Upper lobe of right lung (tissue), 1 donor: ENCODE results near the gene VARS1. TPM values are rescaled to one million over a fixed set of nuclear protein-coding genes. Genes with fewer than 3 reads are reported as not detected.
A peak's percentile ranks its signal among the peaks of the same experiment; 100 is the strongest.

Experiments
- ATAC-seq: fragments of 200-7000 bp; cut with Tn5 transposase; one replicate; pipeline ENCODE4 v1.9.1; 2020; ENCODE audit warnings: mild to moderate bottlenecking, moderate library complexity
- DNase-seq: peaks from one replicate; pipeline ENCODE4 v3.0.0-alpha.2; 2020
- H3K27ac ChIP-seq: fragments of 200-600 bp; one replicate; pipeline ENCODE4 v1.8.0; 2022
- H3K27me3 ChIP-seq: fragments of 200-600 bp; one replicate; pipeline ENCODE4 v1.8.0; 2022; ENCODE audit warnings: mild to moderate bottlenecking
- H3K36me3 ChIP-seq: fragments of 200-600 bp; one replicate; pipeline ENCODE4 v1.8.0; 2022
- H3K4me1 ChIP-seq: fragments of 200-600 bp; one replicate; pipeline ENCODE4 v1.8.0; 2022
- H3K4me3 ChIP-seq: fragments of 200-600 bp; one replicate; pipeline ENCODE4 v1.8.0; 2022; ENCODE audit warnings: mild to moderate bottlenecking
- H3K9me3 ChIP-seq: fragments of 200-600 bp; one replicate; pipeline ENCODE4 v1.8.0; 2022
- intact Hi-C: fragments of 100-400 bp; cut with DNase I; formaldehyde crosslinking; loops from one replicate; pipeline ENCODE4 v1.11.0; 2022
- total RNA-seq: library from RNA; stranded (reverse); fragmentation: NEBNext Ultra II Directional; extraction: Animal tissue kit (Norgen Biotek cat#: 25700); gene quantifications from one replicate; pipeline ENCODE4 v1.2.1, GENCODE V29; 2021
- TF ChIP-seq, protein P1 (sequence below): fragments of 200-600 bp; IDR thresholded peaks from one replicate; pipeline ENCODE4 v1.8.0; 2022; ENCODE audit warnings: antibody characterized with exemption
- donor health status: DM: no; HTN: yes; CAD: no; lungs with severe emphysema.

The VARS1 gene
- total RNA-seq, 1 donor from 2014 or later = 53.0 TPM

DNA sequence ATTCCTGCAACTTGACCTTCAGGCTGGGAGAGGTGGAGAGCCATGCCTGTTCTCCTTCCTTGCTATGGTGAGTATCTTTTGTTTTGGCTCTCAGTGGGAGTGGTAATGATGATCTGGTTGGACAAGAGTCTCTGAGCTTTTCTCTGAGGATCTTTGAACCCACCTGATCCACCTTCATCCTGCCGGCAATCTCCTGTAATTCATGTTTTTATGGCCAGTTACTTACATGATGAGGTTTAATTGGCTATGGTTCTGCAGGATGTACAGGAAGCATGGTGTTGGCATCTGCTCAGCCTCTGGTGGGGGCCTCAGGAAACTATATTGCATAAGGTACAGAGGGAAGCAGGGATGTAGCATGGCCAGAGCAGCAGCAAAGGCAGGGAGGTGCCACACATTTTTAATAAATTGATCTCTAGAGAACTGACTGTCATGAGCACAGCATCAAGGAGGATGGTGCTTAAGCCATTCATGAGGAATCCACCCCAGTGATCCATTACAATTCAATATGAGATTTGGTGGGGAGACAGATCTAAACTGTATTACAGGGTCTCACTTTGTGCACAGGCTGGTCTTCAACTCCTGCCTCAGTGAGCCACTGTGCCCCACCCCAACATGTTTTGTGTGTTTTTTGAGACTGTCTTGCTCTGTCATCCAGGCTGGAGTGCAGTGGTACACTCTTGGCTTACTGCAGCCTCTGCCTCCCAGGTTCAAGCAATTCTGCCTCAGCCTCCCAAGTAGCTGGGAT lies 42.0 kb upstream of the VARS1 start:
- Histone ChIP-seq H3K4me1 (peaks cover 33% of the 10 kb centered on the region), H3K27me3 (no peaks in the 10 kb centered on the region), H3K9me3 (no peaks in the 10 kb centered on the region), H3K4me3 (peak overlapping the region; percentile 86), H3K36me3 (peaks cover 43% of the 10 kb centered on the region), H3K27ac (peak overlapping the region; percentile 93)
- no peak for DNase-seq
- TF ChIP-seq, protein P1, sequence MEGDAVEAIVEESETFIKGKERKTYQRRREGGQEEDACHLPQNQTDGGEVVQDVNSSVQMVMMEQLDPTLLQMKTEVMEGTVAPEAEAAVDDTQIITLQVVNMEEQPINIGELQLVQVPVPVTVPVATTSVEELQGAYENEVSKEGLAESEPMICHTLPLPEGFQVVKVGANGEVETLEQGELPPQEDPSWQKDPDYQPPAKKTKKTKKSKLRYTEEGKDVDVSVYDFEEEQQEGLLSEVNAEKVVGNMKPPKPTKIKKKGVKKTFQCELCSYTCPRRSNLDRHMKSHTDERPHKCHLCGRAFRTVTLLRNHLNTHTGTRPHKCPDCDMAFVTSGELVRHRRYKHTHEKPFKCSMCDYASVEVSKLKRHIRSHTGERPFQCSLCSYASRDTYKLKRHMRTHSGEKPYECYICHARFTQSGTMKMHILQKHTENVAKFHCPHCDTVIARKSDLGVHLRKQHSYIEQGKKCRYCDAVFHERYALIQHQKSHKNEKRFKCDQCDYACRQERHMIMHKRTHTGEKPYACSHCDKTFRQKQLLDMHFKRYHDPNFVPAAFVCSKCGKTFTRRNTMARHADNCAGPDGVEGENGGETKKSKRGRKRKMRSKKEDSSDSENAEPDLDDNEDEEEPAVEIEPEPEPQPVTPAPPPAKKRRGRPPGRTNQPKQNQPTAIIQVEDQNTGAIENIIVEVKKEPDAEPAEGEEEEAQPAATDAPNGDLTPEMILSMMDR = no peak
- no peak for ATAC-seq
- intact Hi-C loops = loop anchor here (10.0 kb wide), 1 partner anchor 143 kb away; no protein-coding TSS in a partner anchor

DNA sequence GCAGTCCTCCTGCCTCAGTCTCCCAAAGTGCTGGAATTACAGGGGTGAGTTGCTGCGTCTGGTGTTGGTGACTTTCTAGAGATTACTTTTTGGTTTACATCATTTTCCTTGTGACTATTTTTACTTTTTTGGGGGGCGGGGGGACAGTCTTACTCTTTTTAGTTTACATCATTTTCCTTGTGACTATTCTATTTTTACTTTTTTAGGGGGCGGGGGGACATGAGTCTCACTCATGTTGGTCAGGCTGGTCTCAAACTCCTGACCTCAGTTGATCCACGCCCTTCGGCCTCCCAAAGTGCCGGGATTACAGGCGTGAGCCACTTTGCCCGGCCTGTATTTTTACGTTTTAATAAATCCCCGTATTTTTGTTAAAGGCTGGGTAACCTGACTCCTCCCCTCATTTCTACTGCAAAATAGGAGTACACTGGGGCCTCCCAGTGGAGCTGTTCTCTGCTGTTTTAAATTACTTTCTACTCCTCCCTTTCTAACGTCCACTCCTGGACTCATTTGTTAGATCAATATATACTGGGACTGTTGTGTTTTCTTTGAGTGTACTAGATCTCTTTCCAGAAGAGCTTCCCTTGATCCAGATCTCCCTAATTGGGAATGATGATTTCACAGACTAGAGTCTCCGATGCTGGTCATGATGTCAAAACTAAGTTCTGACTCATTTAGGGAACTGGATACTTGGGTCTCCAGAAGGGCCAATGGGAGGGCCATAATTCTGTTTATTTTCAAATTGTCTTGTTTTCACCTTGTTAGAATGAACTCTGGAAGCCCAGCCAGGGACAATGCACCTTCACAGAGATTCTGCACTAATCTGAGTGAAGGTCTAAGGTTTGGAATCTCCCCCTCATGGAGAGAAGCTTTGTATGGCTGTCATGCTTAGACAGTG lies 41.2 kb upstream of the VARS1 start:
- intact Hi-C loops = loop anchor here (10.0 kb wide), 1 partner anchor 142 kb away; no protein-coding TSS in a partner anchor

DNA sequence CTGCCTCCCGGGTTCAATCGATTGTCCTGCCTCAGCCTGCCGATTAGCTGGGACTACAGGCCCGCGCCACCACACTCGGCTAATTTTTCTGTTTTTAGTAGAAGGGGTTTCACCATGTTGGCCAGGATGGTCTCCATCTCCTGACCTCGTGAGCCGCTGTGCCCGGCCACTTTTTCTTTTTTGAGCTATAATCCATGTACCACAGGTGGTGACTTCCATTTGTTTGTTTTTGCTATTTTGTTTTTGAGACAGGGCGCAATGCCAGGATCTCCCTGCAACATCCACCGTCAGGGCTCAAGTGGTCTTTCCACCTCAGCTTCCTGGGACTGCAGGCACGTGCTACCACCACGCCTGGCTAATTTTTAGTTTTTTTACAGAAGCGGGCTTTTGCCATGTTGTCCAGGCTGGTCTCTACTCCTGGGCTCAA lies 40.5 kb upstream of the VARS1 start:
- Histone ChIP-seq H3K4me1 (peaks cover 44% of the 10 kb centered on the region), H3K27me3 (no peaks in the 10 kb centered on the region), H3K4me3 (peak overlapping the region; percentile 86), H3K9me3 (no peaks in the 10 kb centered on the region), H3K27ac (peak overlapping the region; percentile 93), H3K36me3 (peaks cover 42% of the 10 kb centered on the region)
- DNase-seq (no peak), ATAC-seq (no peak)
- intact Hi-C loops = loop anchor here (10.0 kb wide), 1 partner anchor 141 kb away; no protein-coding TSS in a partner anchor
- TF ChIP-seq, protein P1 = no peak

More for the DNA sequence above, 41.2 kb upstream of the VARS1 start:
- DNase-seq (no peak), ATAC-seq (no peak)
- peak overlapping the region; percentile 93 for H3K27ac ChIP-seq
- H3K27me3 ChIP-seq = no peaks in the 10 kb centered on the region
- peak overlapping the region; percentile 86 for H3K4me3 ChIP-seq
- H3K4me1 ChIP-seq = peaks cover 38% of the 10 kb centered on the region
- peaks cover 43% of the 10 kb centered on the region for H3K36me3 ChIP-seq
- TF ChIP-seq, protein P1 = no peak
- H3K9me3 ChIP-seq = no peaks in the 10 kb centered on the region

DNA sequence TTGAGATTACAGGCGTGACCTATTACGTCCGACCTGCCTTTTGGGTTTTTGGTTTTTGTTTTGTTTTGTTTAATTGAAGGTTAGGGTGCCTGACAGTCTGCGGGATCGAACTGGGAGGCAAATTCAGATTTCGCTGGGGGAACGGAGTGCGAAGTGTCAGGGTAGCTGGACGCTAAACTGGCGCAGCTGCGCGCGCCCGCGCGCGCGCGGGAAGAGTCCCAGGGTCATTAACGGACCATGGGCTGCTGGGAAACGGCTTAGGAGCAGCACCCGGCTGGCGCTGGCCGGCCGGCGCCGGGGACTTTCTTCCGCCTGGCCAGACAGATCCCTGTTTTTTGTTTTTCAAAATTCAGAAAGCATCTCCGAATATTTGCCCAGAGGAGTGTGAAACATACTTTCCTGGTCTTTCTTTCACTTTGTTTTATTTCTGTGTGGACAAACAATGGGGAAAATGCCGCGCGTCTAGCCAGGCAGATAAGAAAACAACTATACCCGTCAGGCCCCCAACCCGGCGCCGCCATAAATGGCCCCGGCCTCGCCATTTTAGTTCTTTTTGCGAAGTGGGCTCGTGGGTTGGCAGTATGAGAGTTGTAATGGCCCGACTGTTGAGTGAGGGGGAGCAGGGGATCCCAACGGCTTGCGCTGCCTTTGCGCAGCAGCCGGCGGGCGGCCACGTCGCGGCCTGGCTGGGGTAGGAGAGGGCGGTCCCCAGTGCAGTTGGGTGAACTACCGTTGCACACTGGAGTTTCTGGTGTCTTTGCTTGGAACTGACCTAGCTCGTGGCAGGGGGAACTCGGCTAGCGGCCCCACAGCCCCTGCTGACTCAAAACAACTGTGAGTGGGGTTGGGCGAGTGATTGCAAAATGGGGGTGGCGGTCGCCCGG lies 39.1 kb upstream of the VARS1 start:
- Histone ChIP-seq H3K4me3 (peak overlapping the region; percentile 86), H3K27ac (peak overlapping the region; percentile 93), H3K27me3 (no peaks in the 10 kb centered on the region), H3K9me3 (no peaks in the 10 kb centered on the region), H3K36me3 (peaks cover 27% of the 10 kb centered on the region), H3K4me1 (peaks cover 49% of the 10 kb centered on the region)
- intact Hi-C loops = loop anchor here (10.0 kb wide), 1 partner anchor 140 kb away; no protein-coding TSS in a partner anchor
- TF ChIP-seq, protein P1 = no peak
- peak; percentile 94 for DNase-seq
- peak; percentile 91 for ATAC-seq
